Measurements from ENCODE around the gene SAMHD1.

Gene SAMHD1

DNA sequence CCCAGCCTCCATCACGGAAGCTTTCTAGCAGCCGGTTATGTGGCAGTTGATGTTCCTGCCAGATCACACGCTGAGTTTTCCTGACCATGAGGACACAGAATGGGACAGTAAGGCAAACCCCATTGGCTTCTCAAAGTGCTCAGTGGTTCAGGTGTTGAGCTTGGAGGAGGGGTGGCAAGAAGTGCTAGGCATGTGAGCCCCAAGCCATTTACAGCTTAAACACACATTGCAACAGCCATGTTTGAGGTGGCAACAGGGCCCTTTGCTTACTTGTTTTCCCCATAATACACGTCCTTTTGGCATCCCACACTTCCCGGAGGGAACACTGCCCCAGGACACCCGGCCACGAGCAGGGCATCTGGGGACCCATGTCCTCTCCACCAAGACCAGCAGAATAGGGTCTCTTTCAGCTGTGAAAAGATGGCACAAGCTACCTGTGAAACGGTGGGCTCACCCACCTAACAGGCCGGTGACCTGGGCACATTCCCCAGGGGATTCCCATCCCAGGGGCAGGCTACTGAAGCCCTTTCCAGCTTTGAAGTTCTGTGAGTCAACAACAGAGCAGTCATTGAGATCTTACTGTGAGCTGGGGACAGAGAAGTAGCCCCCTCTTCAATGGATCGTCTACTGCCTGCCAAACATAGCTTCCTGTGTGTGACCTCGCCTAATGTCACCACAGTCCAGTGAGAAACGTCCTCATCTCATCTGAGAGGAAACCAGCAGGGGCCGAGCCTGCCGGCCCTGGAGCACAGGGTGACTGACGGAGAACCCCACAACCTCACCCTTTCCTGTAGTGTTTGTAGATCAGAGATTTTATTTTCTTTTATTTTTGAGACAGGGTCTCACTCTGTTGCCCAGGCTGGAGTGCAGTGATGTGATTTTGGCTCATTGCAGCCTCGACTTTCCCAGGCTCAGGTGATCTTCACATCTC lies 79.6 kb downstream of the SAMHD1 start:
- DNase-seq: no peak

DNA sequence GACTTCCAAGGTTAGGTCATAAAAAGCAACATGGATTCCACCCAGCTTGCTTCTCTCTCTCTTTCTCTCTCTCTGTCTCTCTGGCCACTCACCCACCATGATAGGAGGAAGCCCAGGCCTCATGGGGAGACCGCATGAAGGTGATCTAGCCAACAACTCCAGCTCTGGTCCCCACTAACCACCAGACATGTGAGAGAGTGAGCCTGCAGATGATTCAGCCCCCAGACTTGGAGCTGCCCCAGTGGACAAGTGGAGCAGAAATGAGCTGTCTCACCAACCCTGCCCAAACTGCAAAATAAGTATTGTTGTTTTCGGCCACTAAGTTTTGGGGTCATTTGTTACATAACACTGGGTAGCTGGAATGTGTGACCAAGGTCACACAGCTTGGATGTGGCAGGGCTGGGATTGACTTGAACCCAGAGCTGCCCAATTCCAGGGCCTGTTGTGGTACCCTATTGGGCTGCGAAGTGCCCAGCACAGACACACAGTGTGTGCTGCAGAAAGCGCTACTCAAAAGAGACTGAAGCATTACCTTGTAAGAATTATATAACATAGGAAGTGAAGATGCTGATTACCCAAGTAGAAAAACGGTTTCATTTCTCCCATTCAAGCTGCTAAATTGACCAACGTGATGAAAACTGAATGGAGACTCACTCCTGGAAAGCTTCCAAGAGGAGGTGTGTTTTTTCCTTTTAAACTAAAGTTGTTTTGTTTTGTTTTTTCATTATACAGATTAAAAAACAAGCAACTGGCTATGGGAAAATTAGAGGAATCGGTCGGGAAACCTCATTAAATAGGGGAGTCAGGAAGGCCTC lies 84.6 kb downstream of the SAMHD1 start:
- DNase-seq: no peak

- DNase-seq: no peak
Observed at GRCh38 chr20:36866164-36866563, 85.3 kb downstream of the SAMHD1 start.

- no peak for DNase-seq
Observed at GRCh38 chr20:36865861-36866149, 85.7 kb downstream of the SAMHD1 start.

GRCh38 chr20:36865076-36865860 lies 86.2 kb downstream of the SAMHD1 start:
- DNase-seq: no peak

- no peak for DNase-seq
Observed at GRCh38 chr20:36862857-36863668, 88.4 kb downstream of the SAMHD1 start.

DNA sequence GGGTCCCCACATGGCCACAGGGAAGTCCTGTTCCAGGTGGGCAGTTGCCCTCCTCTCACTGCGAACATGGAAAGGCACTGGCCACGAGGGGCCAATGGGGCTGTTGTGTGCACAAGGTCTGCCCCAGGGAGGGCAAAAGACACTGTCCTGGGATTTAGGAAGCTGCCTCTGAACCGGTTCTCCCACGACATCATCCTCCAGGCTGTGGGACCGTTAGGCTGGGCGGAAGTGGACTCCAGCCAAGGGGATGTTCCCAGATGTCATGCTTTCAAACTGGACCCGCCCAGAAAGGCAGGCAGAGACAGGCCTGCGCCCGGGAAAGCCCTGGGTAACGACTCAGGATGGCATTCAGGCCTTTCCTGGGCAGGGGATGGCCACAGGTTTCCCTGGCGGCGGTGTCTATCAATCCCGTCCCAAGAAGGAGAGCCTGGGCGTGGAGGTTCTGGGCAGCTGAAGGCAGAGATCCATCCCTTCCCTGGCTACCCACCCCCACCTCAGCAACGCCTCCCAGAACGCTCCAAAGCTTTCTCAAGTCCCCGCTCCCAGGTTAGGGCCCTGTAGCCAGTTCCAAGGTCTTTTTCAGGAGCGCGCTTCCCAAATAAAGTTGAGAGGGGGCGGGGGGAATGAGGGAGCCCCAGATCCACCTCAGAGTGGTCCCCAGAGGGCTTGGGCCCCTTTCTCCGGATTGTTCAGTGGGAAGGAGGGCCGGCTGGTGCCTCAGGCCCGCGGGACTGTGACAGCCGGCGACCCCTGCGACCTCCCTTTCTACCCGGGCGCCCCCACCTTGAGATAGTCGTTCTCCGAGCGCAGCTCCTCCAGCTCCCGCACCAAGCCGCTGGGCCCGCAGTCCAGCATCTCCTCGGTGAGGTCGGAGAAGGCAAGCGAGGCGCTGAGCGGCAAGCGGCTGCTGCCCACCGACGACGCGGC lies 89.4 kb downstream of the SAMHD1 start:
- DNase-seq: no peak

GRCh38 chr20:36861625-36861874 lies 90.0 kb downstream of the SAMHD1 start:
- DNase-seq: no peak

- DNase-seq: no peak
Observed at GRCh38 chr20:36860811-36861624, 90.5 kb downstream of the SAMHD1 start.

- DNase-seq: no peak
Observed at GRCh38 chr20:36860339-36860738, 91.2 kb downstream of the SAMHD1 start.

- no peak for DNase-seq
Observed at GRCh38 chr20:36859700-36860330, 91.7 kb downstream of the SAMHD1 start.

- no peak for DNase-seq
Observed at GRCh38 chr20:36859282-36859555, 92.3 kb downstream of the SAMHD1 start.

- peak; percentile 20 for DNase-seq
Observed at GRCh38 chr20:36856691-36857635, 94.5 kb downstream of the SAMHD1 start.

- no peak for DNase-seq
Observed at GRCh38 chr20:36856195-36856594, 95.3 kb downstream of the SAMHD1 start.

DNA sequence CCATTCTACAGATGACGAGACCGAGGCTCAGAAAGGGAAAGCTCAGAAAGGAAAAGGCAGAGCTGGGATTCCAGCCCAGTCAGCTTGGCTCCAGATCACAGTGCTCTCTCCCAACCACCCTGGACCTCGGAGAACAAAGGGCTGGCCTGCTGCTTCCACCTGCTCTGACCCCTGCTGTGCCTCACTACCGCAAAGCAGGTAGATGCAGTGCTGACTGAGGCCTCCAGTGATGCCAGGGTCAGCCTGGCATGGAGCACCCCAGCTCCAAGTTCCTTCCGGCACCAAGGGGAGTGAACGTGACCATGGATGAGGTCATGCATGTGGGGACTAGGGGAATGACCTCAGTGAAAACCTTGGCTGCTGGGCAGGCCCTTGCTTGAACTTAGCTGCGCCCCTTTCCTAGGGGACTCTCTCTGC lies 96.3 kb downstream of the SAMHD1 start:
- no peak for DNase-seq

GRCh38 chr20:36854348-36855240 lies 96.9 kb downstream of the SAMHD1 start:
- no peak for DNase-seq

- no peak for DNase-seq
Observed at GRCh38 chr20:36852187-36852586, 99.3 kb downstream of the SAMHD1 start.

GRCh38 chr20:36851490-36851889 lies 100.0 kb downstream of the SAMHD1 start:
- DNase-seq: no peak

Data from stimulated activated CD4-positive, alpha-beta T cell treated with anti-CD3 and anti-CD28 coated beads, Interleukin-4, amount 100 ng/mL, for 24 hours (primary cell).